ENCODE results near the gene CAPN1. TPM values are rescaled to one million over a fixed set of nuclear protein-coding genes. Genes with fewer than 3 reads are reported as not detected.

The CAPN1 gene
- total RNA-seq, 2 experiments from 2014 or later, result 89.9 to 111 TPM

DNA sequence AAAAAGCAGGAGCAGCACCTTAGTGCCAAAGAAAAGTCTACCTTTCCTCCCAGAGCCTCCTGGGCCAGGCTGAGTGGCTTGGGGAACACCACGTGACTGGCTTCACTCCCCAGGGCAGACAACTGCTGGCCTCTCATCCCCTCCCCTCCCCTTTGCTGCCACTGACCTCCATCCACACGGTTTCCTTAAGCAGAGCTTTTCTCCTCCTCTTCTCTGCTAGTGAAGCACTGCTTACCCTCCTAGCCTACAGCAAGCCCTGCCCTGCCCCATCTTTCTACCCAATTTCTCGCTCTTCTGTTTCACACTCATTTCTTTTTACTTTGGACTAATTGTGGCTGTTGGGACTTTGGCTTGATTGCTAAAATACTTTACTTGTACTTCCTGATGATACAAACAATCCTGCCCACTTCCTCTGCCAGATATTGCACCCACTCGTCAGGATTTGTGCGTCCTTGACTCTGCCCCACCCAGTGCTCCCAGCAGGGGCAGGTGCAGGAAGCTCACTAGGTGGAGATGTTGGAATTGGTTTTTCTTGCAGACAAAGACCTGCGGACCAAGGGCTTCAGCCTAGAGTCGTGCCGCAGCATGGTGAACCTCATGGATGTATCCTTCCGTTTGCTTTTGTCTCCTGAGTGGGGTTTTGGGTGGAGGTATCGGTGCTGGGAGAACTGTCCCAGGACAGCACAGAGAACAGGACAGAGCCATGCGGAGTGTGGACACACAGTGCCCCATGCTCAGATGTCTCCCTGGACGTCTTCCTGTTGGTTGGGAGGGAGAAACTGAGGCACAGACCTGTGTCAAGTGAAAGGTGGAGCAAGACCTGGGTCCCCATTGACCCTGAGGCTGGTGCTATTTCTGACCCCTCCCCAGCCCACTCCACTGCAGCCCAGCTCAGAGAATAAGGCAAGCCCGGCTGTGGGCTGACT, 27.3 kb downstream of the CAPN1 start:
- intact Hi-C loops (cut with micrococcal nuclease; ENCODE audit: unreplicated experiment), result no loop called here
- H3K27ac ChIP-seq (ENCODE audit: low read depth, low read length, poor library complexity, severe bottlenecking), result no peak overlapping the region
- no peaks in the 10 kb centered on the region for H3K79me2 ChIP-seq (ENCODE audit: insufficient read depth, low read depth, low read length)
- no peak overlapping the region for H3K4me2 ChIP-seq (ENCODE audit: low read length)
- H3K9me3 ChIP-seq (ENCODE audit: low read length), result no peaks in the 10 kb centered on the region
- DNase-seq (ENCODE audit: low spot score), result no peak
- TF ChIP-seq EZH2phosphoT487 (IDR thresholded peaks at IDR 0.05; ENCODE audit: borderline replicate concordance, low read depth, low read length), result no peak
- TF ChIP-seq, protein P1, sequence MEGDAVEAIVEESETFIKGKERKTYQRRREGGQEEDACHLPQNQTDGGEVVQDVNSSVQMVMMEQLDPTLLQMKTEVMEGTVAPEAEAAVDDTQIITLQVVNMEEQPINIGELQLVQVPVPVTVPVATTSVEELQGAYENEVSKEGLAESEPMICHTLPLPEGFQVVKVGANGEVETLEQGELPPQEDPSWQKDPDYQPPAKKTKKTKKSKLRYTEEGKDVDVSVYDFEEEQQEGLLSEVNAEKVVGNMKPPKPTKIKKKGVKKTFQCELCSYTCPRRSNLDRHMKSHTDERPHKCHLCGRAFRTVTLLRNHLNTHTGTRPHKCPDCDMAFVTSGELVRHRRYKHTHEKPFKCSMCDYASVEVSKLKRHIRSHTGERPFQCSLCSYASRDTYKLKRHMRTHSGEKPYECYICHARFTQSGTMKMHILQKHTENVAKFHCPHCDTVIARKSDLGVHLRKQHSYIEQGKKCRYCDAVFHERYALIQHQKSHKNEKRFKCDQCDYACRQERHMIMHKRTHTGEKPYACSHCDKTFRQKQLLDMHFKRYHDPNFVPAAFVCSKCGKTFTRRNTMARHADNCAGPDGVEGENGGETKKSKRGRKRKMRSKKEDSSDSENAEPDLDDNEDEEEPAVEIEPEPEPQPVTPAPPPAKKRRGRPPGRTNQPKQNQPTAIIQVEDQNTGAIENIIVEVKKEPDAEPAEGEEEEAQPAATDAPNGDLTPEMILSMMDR (conservative IDR thresholded peaks at IDR 0.05; ENCODE audit: low read length), result no peak
- peaks cover 32% of the 10 kb centered on the region; the same call in 1 of the 2 replicates for H3K36me3 ChIP-seq (ENCODE audit: insufficient read depth, low read length)
- ChIA-PET CTCF (ENCODE audit: unreplicated experiment) (no interaction called here), POLR2A (no interaction called here)
- H3K4me3 ChIP-seq (ENCODE audit: low read depth, low read length, poor library complexity, severe bottlenecking), result no peak overlapping the region
- no peaks in the 10 kb centered on the region for H3K4me1 ChIP-seq (ENCODE audit: insufficient read depth, low read length, poor library complexity, severe bottlenecking)
- H2AFZ ChIP-seq (ENCODE audit: low read length), result no peak overlapping the region
- BruUV-seq (replicated peaks), result no TSS peak
- H3K9me2 ChIP-seq (ENCODE audit: insufficient read depth, low read length), result no peaks in the 10 kb centered on the region
- no peaks in the 10 kb centered on the region for H4K20me1 ChIP-seq (ENCODE audit: insufficient read depth, low read length)

- H3K4me1 ChIP-seq (ENCODE audit: insufficient read depth, low read length, poor library complexity, severe bottlenecking), result no peaks in the 10 kb centered on the region
- intact Hi-C loops (cut with micrococcal nuclease; ENCODE audit: unreplicated experiment), result no loop called here
- no peak overlapping the region for H3K4me3 ChIP-seq (ENCODE audit: low read depth, low read length, poor library complexity, severe bottlenecking)
- H3K27ac ChIP-seq (ENCODE audit: low read depth, low read length, poor library complexity, severe bottlenecking), result no peak overlapping the region
- no peak for DNase-seq (ENCODE audit: low spot score)
- H3K36me3 ChIP-seq (ENCODE audit: insufficient read depth, low read length), result peaks cover 32% of the 10 kb centered on the region; the same call in 1 of the 2 replicates
- H3K9me2 ChIP-seq (ENCODE audit: insufficient read depth, low read length), result no peaks in the 10 kb centered on the region
- no TSS peak for BruUV-seq (replicated peaks)
- no peaks in the 10 kb centered on the region for H4K20me1 ChIP-seq (ENCODE audit: insufficient read depth, low read length)
- no peak overlapping the region for H2AFZ ChIP-seq (ENCODE audit: low read length)
- CTCF ChIA-PET (ENCODE audit: unreplicated experiment), result no interaction called here
- H3K79me2 ChIP-seq (ENCODE audit: insufficient read depth, low read depth, low read length), result no peaks in the 10 kb centered on the region
- H3K4me2 ChIP-seq (ENCODE audit: low read length), result no peak overlapping the region
- no peak for TF ChIP-seq EZH2phosphoT487 (IDR thresholded peaks at IDR 0.05; ENCODE audit: borderline replicate concordance, low read depth, low read length)
- TF ChIP-seq, protein P1 (conservative IDR thresholded peaks at IDR 0.05; ENCODE audit: low read length), result no peak
- POLR2A ChIA-PET, result no interaction called here
- H3K9me3 ChIP-seq (ENCODE audit: low read length), result no peaks in the 10 kb centered on the region
Observed at GRCh38 chr11:65209711-65210360, 28.1 kb downstream of the CAPN1 start.

DNA sequence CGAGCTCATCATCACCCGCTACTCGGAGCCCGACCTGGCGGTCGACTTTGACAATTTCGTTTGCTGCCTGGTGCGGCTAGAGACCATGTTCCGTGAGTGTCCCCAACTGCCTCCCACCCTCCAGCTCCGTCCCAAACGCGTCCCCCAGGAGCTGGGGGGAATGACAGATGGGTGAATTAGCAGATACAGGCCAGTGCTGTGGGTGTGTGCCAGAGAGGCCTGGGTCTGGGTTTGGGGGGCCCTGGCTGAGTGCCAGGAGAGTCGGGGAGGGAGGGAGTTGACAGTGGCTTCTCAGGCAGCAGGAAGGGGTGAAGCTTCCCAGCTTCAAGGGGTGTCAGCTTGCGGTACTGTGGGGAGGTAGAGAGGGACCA, 28.6 kb downstream of the CAPN1 start:
- POLR2A ChIA-PET, result no interaction called here
- intact Hi-C loops (cut with micrococcal nuclease; ENCODE audit: unreplicated experiment), result no loop called here
- no peak for DNase-seq (ENCODE audit: low spot score)
- Histone ChIP-seq H3K9me2 (ENCODE audit: insufficient read depth, low read length) (no peaks in the 10 kb centered on the region), H3K27ac (ENCODE audit: low read depth, low read length, poor library complexity, severe bottlenecking) (no peak overlapping the region), H4K20me1 (ENCODE audit: insufficient read depth, low read length) (no peaks in the 10 kb centered on the region), H3K4me1 (ENCODE audit: insufficient read depth, low read length, poor library complexity, severe bottlenecking) (no peaks in the 10 kb centered on the region), H3K79me2 (ENCODE audit: insufficient read depth, low read depth, low read length) (no peaks in the 10 kb centered on the region), H3K36me3 (ENCODE audit: insufficient read depth, low read length) (peaks cover 30% of the 10 kb centered on the region; the same call in 1 of the 2 replicates), H3K4me3 (ENCODE audit: low read depth, low read length, poor library complexity, severe bottlenecking) (no peak overlapping the region), H3K4me2 (ENCODE audit: low read length) (no peak overlapping the region), H2AFZ (ENCODE audit: low read length) (no peak overlapping the region), H3K9me3 (ENCODE audit: low read length) (no peaks in the 10 kb centered on the region)
- no TSS peak for BruUV-seq (replicated peaks)
- CTCF ChIA-PET (ENCODE audit: unreplicated experiment), result no interaction called here
- TF ChIP-seq EZH2phosphoT487 (IDR thresholded peaks at IDR 0.05; ENCODE audit: borderline replicate concordance, low read depth, low read length), result no peak
- TF ChIP-seq, protein P1 (conservative IDR thresholded peaks at IDR 0.05; ENCODE audit: low read length), result no peak
